ENCODE measurements around the gene NAIF1.

DNA sequence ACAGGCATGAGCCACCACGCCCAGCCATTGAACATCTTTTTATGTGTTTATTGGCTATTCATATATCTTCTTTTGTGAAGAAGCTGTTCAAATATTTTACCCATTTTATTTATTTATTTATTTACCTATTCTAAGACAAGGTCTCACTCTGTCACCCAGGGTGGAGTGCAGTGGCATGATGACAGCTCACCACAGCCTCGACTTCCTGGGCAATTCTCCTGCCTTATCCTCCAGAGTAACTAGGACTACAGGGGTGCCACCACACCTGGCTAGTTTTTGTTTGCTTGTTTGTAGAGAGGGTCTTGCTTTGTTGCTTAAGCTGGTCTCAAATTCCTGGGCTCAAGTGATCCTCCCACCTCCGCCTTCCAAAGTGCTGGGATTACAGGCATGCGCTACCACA, 33.5 kb downstream of the NAIF1 start:
- no peak for TF ChIP-seq POLR2A (IDR thresholded peaks at IDR 0.05)
- TF ChIP-seq, protein P1, sequence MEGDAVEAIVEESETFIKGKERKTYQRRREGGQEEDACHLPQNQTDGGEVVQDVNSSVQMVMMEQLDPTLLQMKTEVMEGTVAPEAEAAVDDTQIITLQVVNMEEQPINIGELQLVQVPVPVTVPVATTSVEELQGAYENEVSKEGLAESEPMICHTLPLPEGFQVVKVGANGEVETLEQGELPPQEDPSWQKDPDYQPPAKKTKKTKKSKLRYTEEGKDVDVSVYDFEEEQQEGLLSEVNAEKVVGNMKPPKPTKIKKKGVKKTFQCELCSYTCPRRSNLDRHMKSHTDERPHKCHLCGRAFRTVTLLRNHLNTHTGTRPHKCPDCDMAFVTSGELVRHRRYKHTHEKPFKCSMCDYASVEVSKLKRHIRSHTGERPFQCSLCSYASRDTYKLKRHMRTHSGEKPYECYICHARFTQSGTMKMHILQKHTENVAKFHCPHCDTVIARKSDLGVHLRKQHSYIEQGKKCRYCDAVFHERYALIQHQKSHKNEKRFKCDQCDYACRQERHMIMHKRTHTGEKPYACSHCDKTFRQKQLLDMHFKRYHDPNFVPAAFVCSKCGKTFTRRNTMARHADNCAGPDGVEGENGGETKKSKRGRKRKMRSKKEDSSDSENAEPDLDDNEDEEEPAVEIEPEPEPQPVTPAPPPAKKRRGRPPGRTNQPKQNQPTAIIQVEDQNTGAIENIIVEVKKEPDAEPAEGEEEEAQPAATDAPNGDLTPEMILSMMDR (IDR thresholded peaks at IDR 0.05), result no peak
- no peak for TF ChIP-seq POLR2AphosphoS5 (IDR thresholded peaks at IDR 0.05; ENCODE audit: insufficient read depth in 1 of 2, low read depth in 1 of 2)

Data from vagina (tissue), 2 donors.